ENCODE data around the gene PHTF2.

GRCh38 chr7:77783111-77783510, 15.5 kb upstream of the PHTF2 start:
- TF ChIP-seq CTCF (IDR thresholded peaks at IDR 0.05) (no peak), POLR2A (IDR thresholded peaks at IDR 0.05) (no peak), EP300 (IDR thresholded peaks at IDR 0.05) (no peak)

Measured in ovary (tissue), 3 donors.